Hepatocyte (in vitro differentiated cells): ENCODE measurements around the gene MRPS22. TPM values are rescaled to one million over a fixed set of nuclear protein-coding genes. Genes with fewer than 3 reads are reported as not detected.

Experiments used
- DNase-seq: peaks from one replicate; pipeline ENCODE4 v3.0.0-alpha.2; 2016; ENCODE audit warnings: low spot score
- H2AFZ ChIP-seq: fragments of 200-600 bp; sonication (generic); 2 replicates; pipeline ENCODE4 v1.6.0; 2016; ENCODE audit warnings: antibody characterized with exemption, mild to moderate bottlenecking
- H3K27ac ChIP-seq: fragments of 200-600 bp; sonication (generic); 2 replicates; pipeline ENCODE4 v1.5.1; 2016; ENCODE audit warnings: mild to moderate bottlenecking
- H3K27me3 ChIP-seq: fragments of 200-600 bp; sonication (generic); 2 replicates; pipeline ENCODE4 v1.6.1; 2016
- H3K36me3 ChIP-seq: fragments of 200-600 bp; sonication (generic); replicated peaks from 2 replicates; pipeline ENCODE4 v1.5.1; 2016; ENCODE audit warnings: low read depth; ENCODE audit not compliant: insufficient read depth
- H3K4me1 ChIP-seq: fragments of 200-600 bp; sonication (generic); 2 replicates; pipeline ENCODE4 v1.5.1; 2016; ENCODE audit warnings: mild to moderate bottlenecking, moderate library complexity; ENCODE audit not compliant: insufficient read depth
- H3K4me2 ChIP-seq: fragments of 200-600 bp; sonication (generic); 2 replicates; pipeline ENCODE4 v1.6.0; 2016
- H3K4me3 ChIP-seq: fragments of 200-600 bp; sonication (generic); 2 replicates; pipeline ENCODE4 v1.5.1; 2016; ENCODE audit warnings: mild to moderate bottlenecking
- H3K79me2 ChIP-seq: fragments of 200-600 bp; sonication (generic); 2 replicates; pipeline ENCODE4 v1.6.0; 2017; ENCODE audit warnings: mild to moderate bottlenecking
- H3K9me2 ChIP-seq: fragments of 200-600 bp; sonication (generic); replicated peaks from 2 replicates; pipeline ENCODE4 v1.6.0; 2017; ENCODE audit warnings: mild to moderate bottlenecking; ENCODE audit not compliant: insufficient read depth
- H3K9me3 ChIP-seq: fragments of 200-600 bp; sonication (generic); 2 replicates; pipeline ENCODE4 v1.5.1; 2016; ENCODE audit warnings: low read depth, mild to moderate bottlenecking
- H4K20me1 ChIP-seq: fragments of 200-600 bp; sonication (generic); 2 replicates; pipeline ENCODE4 v1.6.0; 2016; ENCODE audit warnings: mild to moderate bottlenecking; ENCODE audit not compliant: insufficient read depth, poor library complexity, severe bottlenecking
- CTCF ChIP-seq: fragments of 200-600 bp; sonication (generic); IDR thresholded peaks from 2 replicates; pipeline ENCODE4 v1.5.1; 2016; ENCODE audit warnings: antibody characterized with exemption, mild to moderate bottlenecking; ENCODE audit not compliant: poor library complexity
- EZH2 ChIP-seq: fragments of 200-600 bp; sonication (generic); IDR thresholded peaks from 2 replicates; pipeline ENCODE4 v1.6.1; 2016; ENCODE audit warnings: antibody characterized with exemption, mild to moderate bottlenecking, borderline replicate concordance
- EZH2phosphoT487 ChIP-seq: fragments of 200-600 bp; sonication (generic); IDR thresholded peaks from one replicate; pipeline ENCODE4 v1.6.1; 2018; ENCODE audit warnings: antibody characterized with exemption, mild to moderate bottlenecking, low read depth, moderate library complexity; ENCODE audit not compliant: unreplicated experiment, severe bottlenecking
- WGBS: methylation state at CpG from one replicate; pipeline ENCODE4 v1.1.6; 2016; ENCODE audit warnings: low lambda C conversion rate; ENCODE audit errors: missing lambda C conversion rate; 5-methylcytosine and 5-hydroxymethylcytosine counted together
- polyA plus RNA-seq: library from polyadenylated mRNA; unstranded; fragments of >200 nt; fragmentation: Nextera tagmentation; extraction: Ambion mirVana; gene quantifications from 2 replicates; pipeline ENCODE4 v1.2.1, GENCODE V29; 2016
- total RNA-seq: library from RNA; depleted of rRNA; stranded (reverse); fragments of >200 nt; gene quantifications from 2 replicates; pipeline ENCODE4 v1.2.3, GENCODE V29; 2014

The MRPS22 gene
- total and polyA plus RNA-seq, 2 experiments from 2014 or later, result 55.1 to 75.7 TPM

GRCh38 chr3:139311557-139311956 is 32.3 kb upstream of the MRPS22 start:
- H3K27ac ChIP-seq, result no peak overlapping the region
- H3K79me2 ChIP-seq, result no peaks in the 10 kb centered on the region
- H3K4me2 ChIP-seq, result no peak overlapping the region
- TF ChIP-seq EZH2 (no peak), EZH2phosphoT487 (no peak)
- WGBS, result 73% methylated on average over 1 of the region's 1 CpG
- H3K36me3 ChIP-seq, result no peaks in the 10 kb centered on the region
- H3K27me3 ChIP-seq, result no peaks in the 10 kb centered on the region
- H4K20me1 ChIP-seq, result no peaks in the 10 kb centered on the region
- H3K4me1 ChIP-seq, result peaks cover 9% of the 10 kb centered on the region
- H3K9me3 ChIP-seq, result no peaks in the 10 kb centered on the region
- DNase-seq, result no peak
- H3K9me2 ChIP-seq, result no peaks in the 10 kb centered on the region
- H3K4me3 ChIP-seq, result no peak overlapping the region
- H2AFZ ChIP-seq, result no peak overlapping the region

- Histone ChIP-seq H3K4me3 (no peak overlapping the region), H3K9me3 (no peaks in the 10 kb centered on the region), H3K27me3 (no peaks in the 10 kb centered on the region), H3K36me3 (no peaks in the 10 kb centered on the region), H3K4me1 (peaks cover 9% of the 10 kb centered on the region), H3K79me2 (no peaks in the 10 kb centered on the region), H4K20me1 (no peaks in the 10 kb centered on the region), H3K4me2 (no peak overlapping the region), H3K27ac (peak overlapping the region; percentile 54), H2AFZ (no peak overlapping the region), H3K9me2 (no peaks in the 10 kb centered on the region)
- 90% methylated on average over 1 of the region's 1 CpG for WGBS
- TF ChIP-seq EZH2, result no peak
- TF ChIP-seq EZH2phosphoT487, result no peak
- DNase-seq, result no peak
Observed at GRCh38 chr3:139312416-139312815, 31.4 kb upstream of the MRPS22 start.

- DNase-seq, result peak; percentile 42
- Histone ChIP-seq H4K20me1 (no peaks in the 10 kb centered on the region), H3K36me3 (no peaks in the 10 kb centered on the region), H3K27ac (peak overlapping the region; percentile 72), H3K9me2 (no peaks in the 10 kb centered on the region), H3K4me2 (no peak overlapping the region), H2AFZ (no peak overlapping the region), H3K4me1 (peaks cover 9% of the 10 kb centered on the region), H3K79me2 (no peaks in the 10 kb centered on the region), H3K9me3 (no peaks in the 10 kb centered on the region), H3K4me3 (no peak overlapping the region), H3K27me3 (no peaks in the 10 kb centered on the region)
- TF ChIP-seq CTCF (no peak), EZH2phosphoT487 (no peak), EZH2 (no peak)
- 65% methylated on average over 2 of the region's 2 CpGs for WGBS
Observed at GRCh38 chr3:139312959-139313358, 30.9 kb upstream of the MRPS22 start.

GRCh38 chr3:139313921-139314320 is 29.9 kb upstream of the MRPS22 start:
- TF ChIP-seq EZH2phosphoT487, result no peak
- no peak for TF ChIP-seq EZH2
- H3K27ac ChIP-seq, result no peak overlapping the region
- H4K20me1 ChIP-seq, result no peaks in the 10 kb centered on the region
- no peak overlapping the region for H3K4me2 ChIP-seq
- no peak overlapping the region for H2AFZ ChIP-seq
- peaks cover 8% of the 10 kb centered on the region for H3K4me1 ChIP-seq
- no peak for DNase-seq
- H3K4me3 ChIP-seq, result no peak overlapping the region
- H3K27me3 ChIP-seq, result no peaks in the 10 kb centered on the region
- H3K79me2 ChIP-seq, result no peaks in the 10 kb centered on the region
- H3K36me3 ChIP-seq, result no peaks in the 10 kb centered on the region
- no peaks in the 10 kb centered on the region for H3K9me2 ChIP-seq
- 91% methylated on average over 5 of the region's 5 CpGs for WGBS
- no peaks in the 10 kb centered on the region for H3K9me3 ChIP-seq

- H3K36me3 ChIP-seq, result no peaks in the 10 kb centered on the region
- H3K79me2 ChIP-seq, result no peaks in the 10 kb centered on the region
- no peak overlapping the region for H2AFZ ChIP-seq
- H4K20me1 ChIP-seq, result no peaks in the 10 kb centered on the region
- H3K4me3 ChIP-seq, result no peak overlapping the region
- no peak for TF ChIP-seq EZH2
- no peak for TF ChIP-seq EZH2phosphoT487
- no peak for TF ChIP-seq CTCF
- 79% methylated on average over 6 of the region's 6 CpGs for WGBS
- H3K4me2 ChIP-seq, result no peak overlapping the region
- DNase-seq, result no peak
- H3K4me1 ChIP-seq, result no peaks in the 10 kb centered on the region
- H3K27ac ChIP-seq, result no peak overlapping the region
- H3K27me3 ChIP-seq, result peaks cover 3% of the 10 kb centered on the region
- no peaks in the 10 kb centered on the region for H3K9me3 ChIP-seq
- no peaks in the 10 kb centered on the region for H3K9me2 ChIP-seq
Observed at GRCh38 chr3:139317215-139317614, 26.6 kb upstream of the MRPS22 start.
